Smooth muscle cell (in vitro differentiated cells): ENCODE measurements around the gene DACH1. TPM values are rescaled to one million over a fixed set of nuclear protein-coding genes. Genes with fewer than 3 reads are reported as not detected.

Experiments used
- DNase-seq: peaks from one replicate; lab custom pipeline; 2025; ENCODE audit not compliant: unreplicated experiment; lab: John Stamatoyannopoulos, UW
- H2AFZ ChIP-seq: fragments of 200-600 bp; sonication (generic); 2 replicates; pipeline ENCODE4 v1.6.0; 2016; ENCODE audit warnings: antibody characterized with exemption, low read depth, mild to moderate bottlenecking
- H3F3A ChIP-seq: fragments of 200-600 bp; sonication (generic); 2 replicates; pipeline ENCODE4 v1.6.0; 2017; ENCODE audit warnings: antibody characterized with exemption, low read depth
- H3K27ac ChIP-seq: fragments of 200-600 bp; sonication (generic); 2 replicates; pipeline ENCODE4 v1.5.1; 2016; ENCODE audit warnings: low read depth, mild to moderate bottlenecking
- H3K27me3 ChIP-seq: fragments of 200-600 bp; sonication (generic); 2 replicates; pipeline ENCODE4 v1.6.1; 2016; ENCODE audit warnings: low read depth, mild to moderate bottlenecking
- H3K36me3 ChIP-seq: fragments of 200-600 bp; sonication (generic); 2 replicates; pipeline ENCODE4 v1.5.1; 2016; ENCODE audit warnings: low read depth
- H3K4me1 ChIP-seq: fragments of 200-600 bp; sonication (generic); 2 replicates; pipeline ENCODE4 v1.5.1; 2016; ENCODE audit warnings: low read depth
- H3K4me2 ChIP-seq: fragments of 200-600 bp; sonication (generic); 2 replicates; pipeline ENCODE4 v1.6.0; 2016; ENCODE audit warnings: mild to moderate bottlenecking
- H3K4me3 ChIP-seq: fragments of 200-600 bp; sonication (generic); 2 replicates; pipeline ENCODE4 v1.5.1; 2016; ENCODE audit warnings: mild to moderate bottlenecking
- H3K79me2 ChIP-seq: fragments of 200-600 bp; sonication (generic); 2 replicates; pipeline ENCODE4 v1.6.0; 2016; ENCODE audit warnings: low read depth, mild to moderate bottlenecking
- H3K9ac ChIP-seq: fragments of 200-600 bp; sonication (generic); 2 replicates; pipeline ENCODE4 v1.6.0; 2016; ENCODE audit warnings: low read depth
- H3K9me3 ChIP-seq: fragments of 200-600 bp; sonication (generic); replicated peaks from 2 replicates; pipeline ENCODE4 v1.5.1; 2016; ENCODE audit warnings: low read depth
- H4K20me1 ChIP-seq: fragments of 200-600 bp; sonication (generic); 2 replicates; pipeline ENCODE4 v1.6.0; 2016; ENCODE audit warnings: low read depth
- WGBS: methylation state at CpG from one replicate; pipeline ENCODE4 v1.1.7; 2016; ENCODE audit warnings: low lambda C conversion rate; 5-methylcytosine and 5-hydroxymethylcytosine counted together
- polyA plus RNA-seq: library from polyadenylated mRNA; unstranded; fragments of >200 nt; fragmentation: Nextera tagmentation; extraction: Ambion mirVana; gene quantifications from 2 replicates; pipeline ENCODE4 v1.2.1, GENCODE V29; 2016
- total RNA-seq: library from RNA; depleted of rRNA; stranded (reverse); fragments of >200 nt; gene quantifications from 2 replicates; pipeline ENCODE4 v1.2.3, GENCODE V29; 2014
- TF ChIP-seq, protein P1 (sequence below): fragments of 200-600 bp; sonication (generic); IDR thresholded peaks from 2 replicates; pipeline ENCODE4 v1.5.1; 2017; ENCODE audit warnings: borderline replicate concordance, mild to moderate bottlenecking, antibody characterized with exemption; ENCODE audit not compliant: insufficient read depth, poor library complexity, severe bottlenecking

Gene DACH1
- total and polyA plus RNA-seq, 2 experiments from 2014 or later, result 0.33 to 1.6 TPM

DNA sequence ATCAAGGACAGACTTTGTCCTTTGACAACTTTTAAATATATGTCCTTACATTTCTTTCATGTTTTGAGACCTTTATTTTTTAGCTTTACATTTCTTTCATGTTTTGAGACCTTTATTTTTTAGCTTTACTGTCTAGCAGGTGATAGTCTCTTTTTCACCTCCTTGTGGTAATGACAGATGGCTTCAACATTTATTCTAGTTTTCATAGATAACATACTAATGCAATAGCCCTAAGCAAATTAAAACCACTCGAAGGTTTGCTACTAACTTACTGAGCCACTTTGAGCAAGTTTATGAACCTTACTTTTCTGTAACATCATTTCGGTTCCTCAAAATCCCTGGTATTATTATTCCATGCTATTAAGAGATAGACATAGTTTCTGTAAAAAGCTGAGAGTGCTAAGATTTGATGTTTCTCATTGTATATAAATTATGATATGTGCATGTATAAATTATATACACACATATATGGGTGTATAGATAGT is 4.5 kb downstream of the DACH1 start:
- Histone ChIP-seq H4K20me1 (no peaks in the 10 kb centered on the region), H3K9me3 (no peaks in the 10 kb centered on the region), H3K27ac (no peak overlapping the region), H3K4me1 (peaks cover 10% of the 10 kb centered on the region), H2AFZ (no peak overlapping the region), H3K4me2 (no peak overlapping the region), H3K4me3 (no peak overlapping the region), H3K27me3 (peaks cover 52% of the 10 kb centered on the region), H3K79me2 (peaks cover 11% of the 10 kb centered on the region), H3F3A (no peaks in the 10 kb centered on the region), H3K9ac (no peak overlapping the region), H3K36me3 (no peaks in the 10 kb centered on the region)
- DNase-seq, result no peak
- TF ChIP-seq, protein P1, sequence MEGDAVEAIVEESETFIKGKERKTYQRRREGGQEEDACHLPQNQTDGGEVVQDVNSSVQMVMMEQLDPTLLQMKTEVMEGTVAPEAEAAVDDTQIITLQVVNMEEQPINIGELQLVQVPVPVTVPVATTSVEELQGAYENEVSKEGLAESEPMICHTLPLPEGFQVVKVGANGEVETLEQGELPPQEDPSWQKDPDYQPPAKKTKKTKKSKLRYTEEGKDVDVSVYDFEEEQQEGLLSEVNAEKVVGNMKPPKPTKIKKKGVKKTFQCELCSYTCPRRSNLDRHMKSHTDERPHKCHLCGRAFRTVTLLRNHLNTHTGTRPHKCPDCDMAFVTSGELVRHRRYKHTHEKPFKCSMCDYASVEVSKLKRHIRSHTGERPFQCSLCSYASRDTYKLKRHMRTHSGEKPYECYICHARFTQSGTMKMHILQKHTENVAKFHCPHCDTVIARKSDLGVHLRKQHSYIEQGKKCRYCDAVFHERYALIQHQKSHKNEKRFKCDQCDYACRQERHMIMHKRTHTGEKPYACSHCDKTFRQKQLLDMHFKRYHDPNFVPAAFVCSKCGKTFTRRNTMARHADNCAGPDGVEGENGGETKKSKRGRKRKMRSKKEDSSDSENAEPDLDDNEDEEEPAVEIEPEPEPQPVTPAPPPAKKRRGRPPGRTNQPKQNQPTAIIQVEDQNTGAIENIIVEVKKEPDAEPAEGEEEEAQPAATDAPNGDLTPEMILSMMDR, result no peak
- 90% methylated on average over 2 of the region's 2 CpGs for WGBS

DNA sequence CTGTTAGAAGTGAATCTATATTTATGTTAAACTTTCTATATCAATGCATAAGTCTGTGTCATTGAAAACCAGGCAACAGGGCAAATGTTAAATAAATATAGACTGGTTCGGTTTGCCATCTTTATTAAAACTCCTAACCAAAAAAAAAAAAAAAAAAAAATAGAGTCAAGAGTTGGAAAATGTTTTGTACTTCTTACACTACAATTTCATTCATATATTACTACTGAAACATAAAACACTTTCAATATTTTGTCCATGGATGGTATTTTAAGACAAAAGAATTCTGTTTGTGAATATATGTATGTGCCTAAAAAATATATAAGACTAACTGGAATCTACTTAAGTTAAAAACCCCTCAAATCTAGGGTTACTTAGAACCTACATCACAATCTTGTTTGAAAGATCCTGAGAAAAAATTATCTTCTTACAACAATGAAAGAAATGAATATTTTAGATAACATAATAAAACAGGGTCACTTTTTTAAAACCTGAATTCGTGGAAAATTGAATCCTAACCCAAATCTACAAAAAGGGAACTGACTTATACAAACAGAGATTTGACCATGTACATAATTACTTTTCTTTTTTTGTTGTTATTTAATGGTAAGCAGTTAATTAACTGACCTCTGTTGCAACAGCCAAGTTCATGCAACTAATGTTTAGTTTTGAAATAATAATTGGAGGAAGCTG is 5.1 kb downstream of the DACH1 start:
- peaks cover 52% of the 10 kb centered on the region for H3K27me3 ChIP-seq
- no peaks in the 10 kb centered on the region for H3K36me3 ChIP-seq
- H3F3A ChIP-seq, result no peaks in the 10 kb centered on the region
- WGBS, result 83% methylated on average over 2 of the region's 2 CpGs
- peaks cover 11% of the 10 kb centered on the region for H3K79me2 ChIP-seq
- no peak for DNase-seq
- no peak overlapping the region for H3K27ac ChIP-seq
- peaks cover 10% of the 10 kb centered on the region for H3K4me1 ChIP-seq
- no peak overlapping the region for H3K9ac ChIP-seq
- TF ChIP-seq, protein P1, result no peak
- H2AFZ ChIP-seq, result no peak overlapping the region
- H4K20me1 ChIP-seq, result no peaks in the 10 kb centered on the region
- H3K4me2 ChIP-seq, result no peak overlapping the region
- H3K9me3 ChIP-seq, result no peaks in the 10 kb centered on the region
- H3K4me3 ChIP-seq, result no peak overlapping the region

DNA sequence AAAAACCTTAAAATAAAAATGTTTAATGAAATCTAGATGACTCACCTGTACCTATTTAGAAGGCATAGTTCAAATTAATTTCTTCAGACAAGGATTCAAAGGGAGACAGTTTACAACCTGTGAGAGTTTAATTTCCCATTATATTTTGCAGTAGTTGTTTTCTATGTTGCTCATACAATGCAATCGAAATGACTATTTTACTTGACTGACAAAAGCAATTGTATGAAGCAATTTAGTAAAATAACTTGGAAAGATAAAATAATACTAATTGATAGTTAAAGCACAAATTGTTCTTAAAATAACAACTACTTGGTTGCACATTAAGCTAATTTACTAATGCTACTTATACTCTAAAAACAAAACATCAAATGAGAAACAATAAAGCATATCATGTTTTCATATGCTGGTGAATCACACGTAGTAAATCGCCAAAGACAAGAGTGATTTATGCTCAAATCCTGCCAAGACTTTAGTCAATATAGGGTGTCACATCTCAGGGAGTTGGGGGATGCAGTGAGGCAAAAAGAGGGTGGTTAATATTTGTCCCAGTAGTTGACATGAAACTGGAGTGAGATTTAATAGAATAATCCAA is 6.4 kb downstream of the DACH1 start:
- Histone ChIP-seq H3K79me2 (peaks cover 11% of the 10 kb centered on the region), H3K9me3 (no peaks in the 10 kb centered on the region), H3F3A (no peaks in the 10 kb centered on the region), H3K9ac (no peak overlapping the region), H3K4me1 (peaks cover 10% of the 10 kb centered on the region), H3K36me3 (no peaks in the 10 kb centered on the region), H4K20me1 (no peaks in the 10 kb centered on the region), H3K27ac (no peak overlapping the region), H3K4me2 (no peak overlapping the region), H3K27me3 (peaks cover 52% of the 10 kb centered on the region), H2AFZ (no peak overlapping the region), H3K4me3 (no peak overlapping the region)
- 83% methylated on average over 3 of the region's 3 CpGs for WGBS
- no peak for DNase-seq
- TF ChIP-seq, protein P1, result no peak
